ENCODE results near the gene CD58. TPM values are rescaled to one million over a fixed set of nuclear protein-coding genes. Genes with fewer than 3 reads are reported as not detected.

Gene CD58
- total RNA-seq, 4 donors from 2014 or later = 20.3 to 23.4 (median 21.7) TPM

GRCh38 chr1:116574581-116575291, 3.9 kb upstream of the CD58 start:
- 31% methylated on average over 11 of the region's 11 CpGs for WGBS
- DNase-seq (ENCODE audit: extremely low spot score) = peak; percentile 92
- no peak overlapping the region for H3K4me3 ChIP-seq

GRCh38 chr1:116573431-116574095, 2.7 kb upstream of the CD58 start:
- WGBS = 79% methylated on average over 7 of the region's 7 CpGs
- intact Hi-C loops (cut with DNase I) = loop anchor here (2.0 to 10.0 kb wide), 4 partner anchors 23 to 551 kb away; partner anchors contain the start of genes IGSF3 and TRIM45
- Histone ChIP-seq H3K4me3 (no peak overlapping the region), H3K36me3 (peaks cover 0 to 3% (median 0%) of the 10 kb centered on the region in 4 donors), H3K27me3 (no peaks in the 10 kb centered on the region), H3K4me1 (peaks cover 15 to 33% (median 27%) of the 10 kb centered on the region in 4 donors), H3K9me3 (no peaks in the 10 kb centered on the region), H3K27ac (replicated peaks in 1 of 4) (no peak overlapping the region)
- no peak for TF ChIP-seq POLR2AphosphoS5 (IDR thresholded peaks at IDR 0.05)
- TF ChIP-seq CTCF (IDR thresholded peaks at IDR 0.05) = no peak
- no peak for TF ChIP-seq EP300 (IDR thresholded peaks at IDR 0.05)
- no peak for TF ChIP-seq POLR2A (IDR thresholded peaks at IDR 0.05; ENCODE audit: low read depth)
- DNase-seq (ENCODE audit: extremely low spot score) = peak; percentile 29

More at GRCh38 chr1:116574581-116575291, 3.9 kb upstream of the CD58 start:
- Histone ChIP-seq H3K9me3 (no peaks in the 10 kb centered on the region), H3K4me1 (peaks cover 9 to 21% (median 16%) of the 10 kb centered on the region in 4 donors), H3K36me3 (peaks cover 0 to 3% (median 0%) of the 10 kb centered on the region in 4 donors), H3K27me3 (no peaks in the 10 kb centered on the region), H3K27ac (replicated peaks in 1 of 4) (no peak overlapping the region)
- intact Hi-C loops (cut with DNase I) = loop anchor here (2.0 to 10.0 kb wide), 4 partner anchors 22 to 550 kb away; partner anchors contain the start of genes IGSF3 and TRIM45
- TF ChIP-seq POLR2A (IDR thresholded peaks at IDR 0.05; ENCODE audit: low read depth) (no peak), POLR2AphosphoS5 (IDR thresholded peaks at IDR 0.05) (peak in 1 of 2 donors; percentile 33), EP300 (IDR thresholded peaks at IDR 0.05) (no peak), CTCF (IDR thresholded peaks at IDR 0.05) (peak; percentile 76 to 91 (median 90))

GRCh38 chr1:116572771-116573430, 2.1 kb upstream of the CD58 start:
- TF ChIP-seq POLR2A (IDR thresholded peaks at IDR 0.05; ENCODE audit: low read depth) = no peak
- no peak for TF ChIP-seq EP300 (IDR thresholded peaks at IDR 0.05)
- TF ChIP-seq CTCF (IDR thresholded peaks at IDR 0.05) = no peak
- peaks cover 0 to 3% (median 0%) of the 10 kb centered on the region in 4 donors for H3K36me3 ChIP-seq
- no peaks in the 10 kb centered on the region for H3K9me3 ChIP-seq
- no peak overlapping the region for H3K27ac ChIP-seq (replicated peaks in 1 of 4)
- peaks cover 19 to 36% (median 29%) of the 10 kb centered on the region in 4 donors for H3K4me1 ChIP-seq
- 93% methylated on average over 4 of the region's 4 CpGs for WGBS
- no peak overlapping the region for H3K4me3 ChIP-seq
- intact Hi-C loops (cut with DNase I) = loop anchor here (5.0 to 10.0 kb wide), 3 partner anchors 94 to 552 kb away; partner anchors contain the start of genes IGSF3 and TRIM45
- H3K27me3 ChIP-seq = no peaks in the 10 kb centered on the region
- DNase-seq (ENCODE audit: extremely low spot score) = peak; percentile 75

GRCh38 chr1:116572099-116572498, 1.3 kb upstream of the CD58 start:
- Histone ChIP-seq H3K4me3 (no peak overlapping the region), H3K27ac (replicated peaks in 1 of 4) (no peak overlapping the region), H3K27me3 (no peaks in the 10 kb centered on the region), H3K36me3 (peaks cover 0 to 3% (median 0%) of the 10 kb centered on the region in 4 donors), H3K4me1 (peaks cover 19 to 36% (median 29%) of the 10 kb centered on the region in 4 donors), H3K9me3 (no peaks in the 10 kb centered on the region)
- no peak for TF ChIP-seq EP300 (IDR thresholded peaks at IDR 0.05)
- TF ChIP-seq CTCF (IDR thresholded peaks at IDR 0.05) = no peak
- no peak for TF ChIP-seq POLR2AphosphoS5 (IDR thresholded peaks at IDR 0.05)
- no peak for TF ChIP-seq POLR2A (IDR thresholded peaks at IDR 0.05; ENCODE audit: low read depth)
- intact Hi-C loops (cut with DNase I) = loop anchor here (5.0 to 10.0 kb wide), 3 partner anchors 95 to 553 kb away; partner anchors contain the start of genes IGSF3 and TRIM45
- DNase-seq (ENCODE audit: extremely low spot score) = peak; percentile 5
- 100% methylated on average over 2 of the region's 2 CpGs for WGBS
